SW 1271 (cell line): Measurements from ENCODE around the gene TRIM2.
A peak's percentile ranks its signal among the peaks of the same experiment; 100 is the strongest.

Experiments used
- DNase-seq, 2 experiments: peaks; one replicate each; lab custom pipeline; 2025; lab: John Stamatoyannopoulos, UW

The TRIM2 gene

DNA sequence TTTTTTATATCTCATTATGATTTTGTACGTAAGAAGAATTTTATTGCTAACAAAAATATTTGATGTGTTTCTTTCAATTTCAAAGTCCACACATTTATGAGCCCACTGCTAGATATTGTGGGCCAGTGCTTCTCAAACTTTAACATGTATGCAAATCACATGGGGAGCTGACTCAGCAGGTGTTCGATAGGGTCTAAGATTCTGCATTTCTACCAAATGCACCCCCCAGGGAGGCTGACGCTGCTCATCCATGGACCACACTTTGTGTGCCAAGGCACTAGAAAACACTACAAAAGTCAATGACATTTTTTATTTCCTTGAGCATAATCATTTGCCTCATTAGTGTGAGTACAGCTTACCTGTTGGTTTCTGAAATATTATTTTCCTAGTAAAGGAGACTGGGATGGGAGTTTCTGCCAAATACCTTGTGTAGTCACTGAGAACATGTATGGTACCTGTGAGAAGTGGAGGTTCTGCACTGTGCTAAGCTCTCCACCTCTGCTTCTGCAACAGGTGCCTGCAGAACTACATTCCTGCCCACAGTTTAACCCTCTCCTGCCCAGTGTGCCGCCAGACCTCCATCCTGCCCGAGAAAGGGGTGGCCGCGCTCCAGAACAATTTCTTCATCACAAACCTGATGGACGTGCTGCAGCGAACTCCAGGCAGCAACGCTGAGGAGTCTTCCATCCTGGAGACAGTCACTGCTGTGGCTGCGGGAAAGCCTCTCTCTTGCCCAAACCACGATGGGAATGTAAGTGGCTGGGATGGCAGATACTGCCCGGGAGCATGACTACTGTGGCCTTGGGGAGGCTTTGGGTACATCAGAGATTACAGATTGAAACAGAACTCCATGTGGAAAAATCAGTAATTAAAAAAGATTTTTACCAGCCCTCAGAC lies 71.4 kb downstream of the TRIM2 start:
- DNase-seq, result no peak

DNA sequence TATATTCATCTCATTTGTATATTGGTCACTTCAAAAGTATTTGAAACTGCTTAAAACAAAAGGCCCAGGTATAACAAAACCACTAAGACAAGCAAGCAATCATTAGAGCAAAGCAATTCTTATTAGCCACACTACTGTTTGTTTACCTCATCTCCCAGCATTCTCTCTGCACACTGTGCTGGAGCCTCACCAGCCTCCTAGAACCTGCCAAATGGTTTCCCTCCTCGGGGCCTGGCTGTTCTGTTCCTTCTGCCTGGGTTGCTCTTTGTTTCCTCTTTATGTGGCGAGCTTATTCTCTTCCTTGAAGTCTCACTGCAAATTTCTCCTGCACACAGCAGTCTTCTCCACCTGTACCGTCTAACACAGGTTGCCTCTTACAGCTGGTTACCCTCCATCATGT lies 72.7 kb downstream of the TRIM2 start:
- no peak for DNase-seq

DNA sequence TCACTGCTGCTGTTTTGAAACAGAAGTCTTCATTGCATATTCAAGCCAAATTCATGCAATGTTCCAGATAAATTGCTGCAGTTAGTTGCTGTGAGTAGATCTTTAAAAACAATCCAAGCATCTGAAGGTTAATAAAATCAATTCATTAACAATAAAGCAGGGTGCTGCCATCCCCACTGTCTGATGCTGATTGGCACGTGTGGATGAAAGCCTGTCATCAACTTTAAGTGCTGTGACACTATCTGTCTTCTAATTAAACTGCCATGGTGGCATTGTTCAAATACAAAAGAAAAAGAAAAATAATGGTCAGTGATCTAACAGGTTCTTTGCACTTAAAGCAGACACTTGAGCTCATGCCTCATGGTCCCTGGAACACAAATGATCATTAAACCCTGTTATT lies 77.2 kb downstream of the TRIM2 start:
- DNase-seq, result no peak

DNA sequence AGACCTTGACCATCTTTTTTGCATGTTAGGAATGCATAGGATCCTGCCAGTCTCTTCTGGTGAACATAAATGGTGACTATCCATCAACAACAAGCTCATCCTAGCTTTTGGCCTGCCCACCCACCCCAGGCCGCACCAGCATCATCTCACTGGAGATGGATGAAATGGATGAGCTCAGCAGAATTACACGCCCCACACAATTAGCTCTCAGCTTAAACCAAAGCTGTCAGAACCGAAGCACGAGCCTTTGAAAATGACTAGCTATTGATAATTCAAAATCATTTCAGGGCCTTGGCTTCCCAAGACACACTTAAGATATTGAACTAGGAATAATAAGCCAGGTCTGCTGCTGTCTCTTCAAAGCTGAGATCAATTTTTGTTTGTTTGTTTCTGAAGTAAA lies 77.8 kb downstream of the TRIM2 start:
- no peak for DNase-seq

DNA sequence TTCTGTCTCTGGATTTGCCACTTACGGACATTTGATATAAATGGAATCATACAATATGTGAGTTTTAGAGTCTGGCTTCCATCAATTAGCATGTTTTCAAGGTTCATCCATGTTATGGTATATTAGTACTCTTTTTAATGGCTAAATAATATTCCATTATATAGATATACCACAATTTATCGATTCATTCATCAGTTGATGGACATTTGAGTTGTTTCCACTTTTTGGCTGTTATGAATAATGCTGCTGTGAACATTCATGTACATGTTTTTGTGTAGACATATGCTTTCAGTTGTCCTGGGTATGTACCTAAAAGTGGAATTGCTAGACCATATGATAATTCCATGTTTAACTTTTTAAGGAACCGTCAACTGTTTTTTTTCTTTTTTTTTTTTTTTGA lies 79.0 kb downstream of the TRIM2 start:
- DNase-seq, result no peak

DNA sequence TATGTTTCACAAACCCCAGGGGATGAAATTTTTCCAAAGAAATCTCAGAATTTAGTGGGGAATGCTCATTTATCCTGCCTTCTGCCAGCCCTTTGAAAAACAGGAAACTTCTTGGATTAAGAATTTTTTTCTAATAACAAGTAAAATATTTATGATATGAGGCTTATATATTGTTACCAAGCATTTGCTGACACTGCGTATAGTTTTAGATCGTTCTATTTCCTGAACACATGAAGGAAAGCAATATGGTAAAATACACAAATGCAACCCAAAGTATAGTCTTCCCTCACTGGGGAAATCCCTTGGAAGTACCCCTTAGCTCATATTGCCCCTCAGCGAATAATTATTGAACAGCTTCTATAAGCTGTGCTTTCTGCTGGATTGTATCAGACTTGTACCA lies 85.9 kb downstream of the TRIM2 start:
- no peak for DNase-seq

DNA sequence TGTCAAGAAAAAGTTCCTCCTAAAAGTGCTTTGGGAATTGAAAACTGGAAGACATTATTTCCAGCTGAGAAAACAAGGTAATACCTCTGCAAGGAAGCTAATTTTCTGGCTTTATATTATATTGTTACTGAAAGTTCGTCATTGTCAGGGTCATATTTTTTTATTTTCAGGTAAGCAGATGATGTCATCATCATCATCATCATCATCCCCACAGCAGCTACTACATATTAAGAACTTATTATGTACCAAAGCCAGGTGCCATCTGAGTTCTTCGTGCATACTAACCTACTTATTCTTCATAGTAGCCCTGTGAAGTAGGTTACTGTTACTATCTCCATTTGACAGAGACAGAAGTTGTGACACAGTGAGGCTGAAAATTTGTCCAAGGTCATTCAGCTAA lies 87.3 kb downstream of the TRIM2 start:
- no peak for DNase-seq

DNA sequence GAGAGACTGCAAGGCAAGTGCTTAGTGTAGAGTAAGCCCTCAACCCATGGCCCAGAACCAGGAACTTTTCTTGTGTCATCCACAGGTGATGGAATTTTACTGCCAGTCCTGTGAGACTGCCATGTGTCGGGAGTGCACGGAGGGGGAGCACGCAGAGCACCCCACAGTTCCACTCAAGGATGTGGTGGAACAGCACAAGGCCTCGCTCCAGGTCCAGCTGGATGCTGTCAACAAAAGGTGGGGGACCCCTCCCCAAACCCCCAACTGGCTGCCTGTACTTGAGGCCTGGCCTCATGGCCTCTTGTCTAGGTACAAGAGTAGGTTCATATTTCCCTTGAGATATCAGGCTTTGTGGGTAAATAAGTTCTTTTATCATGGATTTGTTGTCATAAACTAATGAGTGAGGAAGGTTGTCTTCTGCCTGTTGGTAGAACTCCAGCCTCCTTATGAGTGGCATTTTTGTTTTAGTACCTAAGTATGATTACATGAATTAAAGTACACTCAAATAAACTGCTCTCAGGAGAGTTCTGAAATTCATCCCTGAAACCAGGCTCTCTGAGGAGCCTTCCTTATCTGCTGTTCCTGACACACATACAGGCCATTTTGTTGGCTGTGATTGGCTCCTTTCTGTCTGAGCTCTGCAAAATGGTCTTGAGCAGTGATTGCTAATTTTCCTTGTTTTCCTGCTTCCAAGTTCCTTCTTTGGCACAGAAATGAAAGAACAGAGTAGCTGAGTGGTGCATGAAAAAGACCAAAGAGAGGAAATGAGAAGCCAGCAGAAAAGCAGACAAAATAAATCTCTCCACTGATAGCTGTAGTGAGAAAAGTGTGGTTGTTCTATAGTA lies 88.9 kb downstream of the TRIM2 start:
- DNase-seq, result no peak

DNA sequence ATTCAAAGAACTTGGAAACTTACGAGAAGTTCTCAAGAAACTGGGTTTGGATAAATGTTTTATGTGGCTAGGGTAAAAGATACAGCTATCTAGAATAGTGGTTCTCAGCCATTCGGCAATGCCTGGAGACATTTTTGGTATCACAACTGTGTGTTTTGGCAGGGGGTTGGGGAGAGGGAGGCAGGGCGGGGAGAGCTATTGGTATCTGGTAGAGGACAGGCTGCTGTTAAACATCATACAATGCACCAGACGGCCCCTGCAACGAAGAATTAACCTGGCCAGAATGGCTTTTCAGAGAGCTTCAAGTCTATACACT lies 89.5 kb downstream of the TRIM2 start:
- DNase-seq, result no peak

DNA sequence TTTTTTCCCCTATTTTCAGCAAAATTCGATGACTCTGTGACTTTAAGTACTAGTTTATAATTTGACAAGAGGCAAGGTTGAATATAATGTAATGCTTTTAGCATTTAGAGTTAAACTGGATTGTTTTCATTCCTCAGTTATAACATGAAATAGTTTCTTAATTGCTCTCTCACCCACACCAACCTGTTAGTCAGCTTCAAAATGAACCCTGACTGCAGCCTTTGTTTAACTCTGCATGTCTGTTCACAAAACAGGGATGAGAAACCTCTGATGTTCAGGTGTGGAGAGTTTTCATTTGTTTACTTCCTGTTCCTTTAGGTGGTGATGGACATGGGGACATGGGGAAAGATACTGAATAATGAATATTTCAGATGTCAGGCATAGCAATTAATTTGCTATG lies 90.4 kb downstream of the TRIM2 start:
- no peak for DNase-seq

DNA sequence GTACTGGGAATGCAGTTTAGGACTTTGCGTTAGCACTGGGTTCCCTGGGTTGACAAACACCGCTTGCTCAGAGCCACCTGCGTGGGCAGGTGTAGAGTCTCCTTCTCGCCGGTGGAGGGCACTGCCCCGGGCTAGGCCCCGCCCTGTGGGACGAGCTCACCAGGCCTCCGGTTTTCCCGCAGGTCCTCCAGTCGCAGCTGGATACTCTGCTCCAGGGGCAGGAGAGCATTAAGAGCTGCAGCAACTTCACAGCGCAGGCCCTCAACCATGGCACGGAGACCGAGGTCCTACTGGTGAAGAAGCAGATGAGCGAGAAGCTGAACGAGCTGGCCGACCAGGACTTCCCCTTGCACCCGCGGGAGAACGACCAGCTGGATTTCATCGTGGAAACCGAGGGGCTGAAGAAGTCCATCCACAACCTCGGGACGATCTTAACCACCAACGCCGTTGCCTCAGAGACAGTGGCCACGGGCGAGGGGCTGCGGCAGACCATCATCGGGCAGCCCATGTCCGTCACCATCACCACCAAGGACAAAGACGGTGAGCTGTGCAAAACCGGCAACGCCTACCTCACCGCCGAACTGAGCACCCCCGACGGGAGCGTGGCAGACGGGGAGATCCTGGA lies 91.0 kb downstream of the TRIM2 start:
- DNase-seq, result no peak

DNA sequence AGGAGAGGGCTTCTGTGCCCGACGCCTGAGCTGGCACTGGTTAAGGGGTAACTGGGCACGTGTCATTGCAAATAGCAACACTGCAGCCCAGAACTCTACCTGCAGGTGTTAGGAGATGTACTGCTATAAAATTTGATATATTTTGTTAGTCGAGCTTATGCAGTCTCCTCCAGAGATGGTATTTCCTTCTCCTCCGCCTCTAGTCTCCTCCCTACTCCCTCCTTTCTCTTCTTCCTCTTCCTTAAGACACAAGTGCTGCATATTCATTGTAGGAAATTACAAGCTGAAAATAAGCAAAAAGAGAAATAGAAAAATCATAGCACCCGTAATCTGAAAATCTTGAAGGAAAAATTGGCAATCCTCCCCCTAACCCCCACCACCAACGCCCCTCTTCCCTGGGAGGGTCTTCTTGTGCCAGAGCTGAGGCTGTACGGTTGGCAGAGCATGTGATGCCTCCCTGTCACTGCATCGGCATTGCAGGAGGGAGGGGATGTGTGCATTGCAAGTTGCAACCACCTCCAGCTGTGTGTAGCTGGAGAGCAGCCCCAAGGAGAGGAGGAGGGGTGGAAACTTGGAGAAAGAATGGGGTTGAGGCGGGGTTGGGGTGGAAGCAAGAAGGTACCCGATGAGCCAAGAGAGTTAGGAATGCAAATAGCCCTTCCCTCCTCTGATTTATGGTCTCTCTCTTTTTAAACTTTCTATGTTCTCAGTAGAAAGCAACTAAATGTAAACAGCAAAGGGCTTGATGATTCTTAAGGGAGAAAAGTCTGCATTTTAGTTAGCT lies 92.0 kb downstream of the TRIM2 start:
- no peak for DNase-seq

DNA sequence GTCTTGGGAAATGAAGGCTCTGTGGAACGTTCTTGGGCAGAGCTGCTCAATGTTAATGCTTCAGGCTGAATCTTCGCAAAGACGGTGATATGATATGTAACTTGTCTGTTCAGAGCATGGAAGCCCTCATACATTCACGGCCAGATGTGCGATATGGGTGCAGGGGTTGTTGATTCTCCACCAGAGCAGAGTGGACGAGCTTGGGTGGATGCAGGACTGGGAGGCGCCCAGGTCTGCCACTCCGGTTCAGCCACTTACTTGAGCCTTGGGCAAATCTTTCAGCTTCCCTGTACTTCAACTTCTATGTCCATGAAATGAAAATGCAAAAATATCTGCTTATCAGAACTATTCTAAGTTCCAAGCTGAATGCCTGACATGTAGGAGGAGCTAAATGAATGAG lies 92.9 kb downstream of the TRIM2 start:
- DNase-seq, result no peak

DNA sequence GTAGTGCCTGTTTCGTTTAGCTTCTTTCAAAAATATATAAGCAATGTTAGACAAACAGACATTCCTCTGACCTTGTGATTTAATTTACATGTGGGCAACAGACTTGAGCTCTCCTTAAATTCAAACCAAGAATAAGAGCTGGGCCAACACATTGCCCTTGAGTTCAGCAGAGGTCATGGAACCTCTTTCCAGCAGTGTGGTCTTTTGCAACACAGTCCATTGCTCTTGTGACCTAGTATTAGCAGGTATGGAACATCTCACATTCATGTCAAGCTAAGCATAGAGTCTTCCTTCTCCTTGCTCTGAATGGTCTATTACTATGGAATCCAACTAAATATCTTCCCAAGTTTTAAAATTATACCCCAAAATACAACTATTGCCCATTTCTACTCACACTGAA lies 106.5 kb downstream of the TRIM2 start:
- DNase-seq, result no peak

DNA sequence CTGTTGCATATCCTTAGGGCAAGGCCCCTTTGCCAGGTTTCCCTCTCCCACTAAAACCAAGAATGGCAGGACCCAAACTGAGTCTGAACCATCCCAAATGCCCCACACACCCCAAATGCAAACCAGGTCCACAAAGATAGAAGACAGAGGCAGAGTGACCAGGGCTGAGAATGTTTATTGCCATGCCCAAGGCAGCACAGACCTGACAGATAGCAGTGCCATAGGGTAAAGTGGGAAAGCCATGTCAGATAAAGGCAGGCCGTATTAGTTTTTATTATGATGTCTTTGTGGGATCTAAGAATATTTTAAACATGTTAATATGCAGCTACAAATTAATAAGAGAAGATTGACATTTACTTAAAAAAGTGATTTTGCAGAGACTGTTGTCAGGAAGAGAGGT lies 110.7 kb downstream of the TRIM2 start:
- no peak for DNase-seq

DNA sequence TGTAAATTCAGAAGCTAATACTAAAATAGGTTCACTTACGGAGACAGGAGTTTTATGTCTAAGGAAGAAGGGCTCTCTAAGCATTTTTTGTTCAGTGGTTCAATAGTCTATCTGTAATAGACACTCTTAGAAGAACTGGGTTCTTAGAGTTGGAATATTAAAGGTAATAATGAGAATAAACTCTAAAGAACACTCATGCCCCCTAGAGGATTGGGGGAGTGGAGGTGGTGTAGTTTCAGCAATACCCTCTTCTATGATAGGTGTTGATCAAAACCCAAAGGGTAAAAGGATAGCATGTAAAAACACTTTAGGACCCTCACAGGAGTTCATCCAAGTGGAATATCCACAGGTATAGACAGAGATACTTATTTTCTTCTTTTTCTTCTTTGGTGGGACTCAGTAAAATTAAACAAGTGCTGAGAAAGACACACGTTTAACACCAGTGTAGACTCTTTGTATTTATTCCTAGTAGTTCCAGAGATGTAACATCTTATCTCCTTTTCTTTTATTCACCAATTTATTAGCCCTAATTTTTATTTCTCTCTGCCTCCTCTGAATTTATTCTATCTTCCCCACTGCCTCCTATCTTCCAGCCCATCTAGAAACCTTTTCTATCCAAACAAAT lies 114.6 kb downstream of the TRIM2 start:
- DNase-seq, result peak; percentile 1 to 43

DNA sequence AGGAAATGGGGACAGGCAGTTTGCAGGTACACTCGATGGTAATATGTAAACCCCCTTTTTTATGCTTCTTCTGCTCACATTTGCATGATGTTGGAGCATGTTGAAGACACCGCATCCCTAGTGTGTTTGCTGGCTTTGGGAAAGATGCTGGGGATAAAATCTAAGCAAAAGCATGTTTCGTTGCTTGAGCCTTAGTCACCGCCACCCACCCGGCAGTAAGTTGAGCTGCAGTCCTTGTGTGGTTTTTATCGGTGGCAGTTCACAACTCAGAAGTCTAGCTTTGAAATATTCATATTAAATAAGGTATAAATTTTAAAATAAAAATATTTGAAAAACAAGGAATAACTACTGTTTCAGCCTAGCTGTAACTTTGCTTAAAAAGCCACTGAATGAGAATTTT lies 118.5 kb downstream of the TRIM2 start:
- DNase-seq, result no peak

DNA sequence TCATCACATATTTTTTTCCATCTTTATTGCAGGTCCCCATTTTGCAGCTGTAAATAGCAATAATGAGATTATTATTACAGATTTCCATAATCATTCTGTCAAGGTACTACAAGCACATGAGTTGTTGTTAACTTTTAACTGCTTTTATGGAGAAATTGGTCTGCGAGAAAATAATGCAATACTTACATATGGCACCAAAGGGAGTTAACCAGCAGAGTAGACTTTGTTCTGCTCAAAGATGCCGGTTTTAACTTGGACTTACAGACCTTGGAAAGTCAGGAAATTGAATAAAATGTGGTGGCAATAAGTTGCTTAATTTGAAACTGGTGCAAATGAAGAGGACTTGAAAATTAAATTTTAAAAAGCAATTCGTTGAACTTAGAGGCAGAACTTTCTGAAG lies 119.8 kb downstream of the TRIM2 start:
- DNase-seq, result no peak

DNA sequence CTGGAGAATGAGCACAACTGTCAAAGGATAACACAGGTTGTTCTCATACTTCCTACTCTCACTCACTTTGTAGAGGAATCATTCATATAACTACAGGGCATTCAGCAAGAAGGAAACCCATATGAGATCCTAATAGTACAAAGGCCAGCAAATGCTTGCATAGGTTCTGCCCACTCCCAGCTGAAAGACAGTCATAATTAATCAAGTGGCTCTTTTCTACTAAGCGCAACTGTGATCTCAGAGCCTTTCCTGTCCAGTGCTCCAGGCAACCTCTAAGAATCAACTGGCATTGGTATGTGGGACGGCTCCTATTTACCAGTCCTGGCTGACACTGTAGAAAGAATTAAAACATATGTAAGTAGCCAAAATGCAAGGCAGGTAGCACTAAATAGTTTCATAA lies 121.3 kb downstream of the TRIM2 start:
- no peak for DNase-seq

DNA sequence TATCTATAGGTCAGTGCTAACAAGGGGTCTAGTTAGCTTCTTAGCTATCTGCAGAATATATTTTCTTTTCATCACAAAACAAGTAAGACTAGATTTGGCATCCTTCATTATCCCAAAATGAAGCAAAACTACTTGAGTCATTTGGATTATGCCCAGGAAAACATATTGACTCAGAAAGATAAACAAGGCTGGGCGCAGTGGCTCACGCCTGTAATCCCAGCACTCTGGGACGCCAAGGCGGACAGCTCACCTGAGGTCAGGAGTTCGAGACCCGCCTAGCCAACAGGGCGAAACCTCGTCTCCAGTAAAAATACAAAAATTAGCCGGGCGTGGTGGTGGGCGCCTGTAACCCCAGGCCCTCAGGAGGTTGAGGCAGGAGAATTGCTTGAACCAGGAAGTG lies 122.3 kb downstream of the TRIM2 start:
- no peak for DNase-seq

DNA sequence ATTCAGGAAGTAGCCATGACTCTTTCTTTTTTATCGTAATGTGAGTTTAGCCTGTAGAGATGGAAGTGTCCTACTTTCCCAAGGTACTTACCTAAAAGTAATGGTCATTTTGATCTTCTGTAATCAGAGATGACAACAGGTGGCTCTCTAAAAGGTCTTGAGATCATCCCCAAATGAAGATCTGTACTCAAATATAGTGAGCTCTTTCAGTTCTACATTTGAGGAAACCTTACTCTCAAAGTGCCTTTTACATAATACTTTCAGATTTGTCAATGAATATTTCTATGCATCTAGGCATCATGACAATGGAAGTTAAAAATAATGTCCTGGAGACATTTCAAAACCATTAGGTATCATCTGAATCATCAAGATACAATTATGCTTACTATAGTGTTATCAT lies 123.0 kb downstream of the TRIM2 start:
- DNase-seq, result no peak

DNA sequence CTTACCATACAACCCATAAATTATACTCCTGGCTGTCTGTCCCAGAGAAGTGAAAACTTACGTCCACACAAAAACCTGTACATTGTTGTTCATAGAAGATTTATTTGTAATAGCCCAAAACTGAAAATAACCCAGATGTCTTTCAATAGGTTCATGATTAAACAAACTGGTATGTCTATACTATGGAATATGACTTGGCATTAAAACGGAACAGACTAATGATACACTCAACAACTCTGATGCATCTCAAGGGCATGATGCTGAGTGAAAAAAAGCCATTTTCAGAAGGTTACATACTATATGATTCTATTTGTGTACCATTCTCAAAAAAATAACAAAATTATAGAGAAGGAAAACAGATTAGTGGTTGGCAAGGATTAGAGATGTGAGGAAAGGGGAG lies 128.7 kb downstream of the TRIM2 start:
- no peak for DNase-seq
